HT-29 (cell line): ENCODE data around the gene ADGRD1. TPM values are rescaled to one million over a fixed set of nuclear protein-coding genes. Genes with fewer than 3 reads are reported as not detected.
"Not testable (repeated sequence)": the region's sequence is repeated elsewhere in the genome, so short reads cannot be mapped to it uniquely, and the experiment has no call there.

Experiments
- DNase-seq: peaks from one replicate; pipeline ENCODE4 v3.0.0-alpha.2; 2015; ENCODE audit warnings: low spot score
- total RNA-seq: library from RNA; depleted of rRNA; stranded (reverse); fragments of >200 nt; shearing (Covaris generic); gene quantifications from 2 replicates; pipeline ENCODE4 v1.2.3, GENCODE V29; 2014

Gene ADGRD1
- total RNA-seq, 1 experiment from 2014 or later, result not detected

DNA sequence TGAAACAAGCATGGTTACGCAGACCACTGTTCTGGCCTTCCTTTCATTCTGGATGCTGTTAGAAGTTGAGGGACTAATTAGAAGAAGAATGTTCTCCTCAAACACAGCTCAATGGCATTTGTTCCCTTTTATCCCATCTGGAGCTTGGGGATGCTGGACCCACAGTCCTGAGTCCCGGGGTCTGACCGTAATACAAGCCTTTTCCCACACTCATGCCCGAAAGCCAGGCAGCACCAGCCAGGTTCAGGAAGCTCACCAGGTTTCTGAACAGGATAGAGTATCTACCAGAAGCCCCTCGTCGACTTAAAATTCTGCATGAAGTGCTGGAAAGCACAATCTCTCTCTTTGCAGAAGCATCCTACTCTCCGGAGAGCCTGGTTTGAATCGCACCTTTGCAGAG is 165.6 kb downstream of the ADGRD1 start:
- DNase-seq, result not testable (repeated sequence)

- no peak for DNase-seq
Observed at GRCh38 chr12:131119936-131120335, 166.2 kb downstream of the ADGRD1 start.

DNA sequence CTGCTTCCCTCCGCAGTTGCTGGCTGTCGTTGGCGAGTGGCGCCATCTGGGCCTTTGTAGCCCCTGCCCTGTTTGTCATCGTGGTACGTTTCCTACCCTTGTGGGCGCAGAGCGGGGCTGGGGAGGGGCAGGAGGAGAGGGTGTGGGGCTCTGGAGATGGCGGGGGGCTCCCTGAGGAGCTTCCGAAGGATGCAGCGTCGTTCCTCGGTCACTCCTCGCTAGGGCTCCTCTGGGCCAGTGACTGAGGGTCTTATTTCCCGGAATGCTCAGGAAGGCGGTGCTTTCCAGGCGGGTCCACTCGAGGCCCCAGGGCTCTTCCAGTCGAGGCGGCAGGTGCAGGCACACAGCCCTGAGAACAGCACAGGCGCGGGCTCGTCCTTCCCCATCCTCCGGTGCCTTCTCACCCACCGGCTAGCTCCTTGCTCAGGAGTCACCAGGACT is 167.1 kb downstream of the ADGRD1 start:
- DNase-seq, result no peak

DNA sequence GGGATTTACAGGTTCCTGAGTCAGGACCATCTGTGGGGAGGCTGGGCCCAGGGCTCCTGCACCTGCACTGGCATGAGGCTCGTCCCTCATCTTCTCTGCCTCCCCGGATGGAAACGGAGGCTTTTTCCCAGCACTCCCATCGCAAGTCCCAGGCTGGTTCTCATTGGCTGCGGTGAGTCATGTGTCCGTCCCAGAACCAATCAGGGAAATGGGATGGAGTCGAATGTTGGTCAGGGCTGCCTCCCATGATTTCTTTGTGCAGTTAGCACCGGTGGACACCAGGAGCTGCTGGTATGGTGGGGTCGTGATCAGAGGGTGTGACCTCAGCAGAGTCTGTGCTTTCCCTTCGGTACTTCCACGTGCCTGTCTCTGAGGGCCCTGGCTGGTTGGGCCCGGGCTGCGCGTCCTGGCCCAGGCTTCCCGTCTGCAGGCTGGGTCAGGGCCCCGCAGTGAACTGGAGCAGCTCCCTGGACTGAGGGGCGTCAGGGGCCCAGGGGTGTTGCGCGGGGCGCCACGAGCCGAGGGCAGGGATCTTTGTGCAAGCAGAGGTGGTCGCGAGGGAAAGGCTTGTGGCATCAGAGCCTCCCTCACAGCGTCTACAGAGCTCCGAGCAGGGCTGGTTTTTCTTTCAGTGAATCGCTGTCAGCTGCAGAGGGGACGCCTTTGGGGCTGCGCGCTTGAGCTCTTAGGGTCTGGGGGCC is 168.1 kb downstream of the ADGRD1 start:
- DNase-seq, result no peak

DNA sequence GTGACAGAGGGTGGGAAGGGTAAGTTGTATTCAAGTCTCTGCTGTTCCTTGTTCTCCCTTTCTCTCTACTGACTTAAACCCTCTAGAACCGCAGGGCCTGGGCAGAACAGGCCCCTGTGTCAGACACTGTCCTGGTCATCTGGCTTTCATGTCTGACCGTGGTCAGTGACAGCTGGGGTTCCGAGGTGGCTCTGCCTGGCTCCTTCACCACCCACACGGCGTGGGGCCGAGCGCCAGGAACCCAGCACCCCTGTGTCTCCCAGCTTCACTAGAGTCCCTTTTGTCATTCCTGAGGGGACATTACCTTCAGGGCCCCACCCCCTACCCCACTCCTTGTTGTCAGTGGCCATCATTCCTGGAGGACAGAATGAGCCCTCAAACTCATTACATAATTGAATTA is 168.9 kb downstream of the ADGRD1 start:
- DNase-seq, result no peak

GRCh38 chr12:131123817-131124216 is 170.1 kb downstream of the ADGRD1 start:
- DNase-seq, result no peak

GRCh38 chr12:131124487-131125280 is 171.0 kb downstream of the ADGRD1 start:
- no peak for DNase-seq

DNA sequence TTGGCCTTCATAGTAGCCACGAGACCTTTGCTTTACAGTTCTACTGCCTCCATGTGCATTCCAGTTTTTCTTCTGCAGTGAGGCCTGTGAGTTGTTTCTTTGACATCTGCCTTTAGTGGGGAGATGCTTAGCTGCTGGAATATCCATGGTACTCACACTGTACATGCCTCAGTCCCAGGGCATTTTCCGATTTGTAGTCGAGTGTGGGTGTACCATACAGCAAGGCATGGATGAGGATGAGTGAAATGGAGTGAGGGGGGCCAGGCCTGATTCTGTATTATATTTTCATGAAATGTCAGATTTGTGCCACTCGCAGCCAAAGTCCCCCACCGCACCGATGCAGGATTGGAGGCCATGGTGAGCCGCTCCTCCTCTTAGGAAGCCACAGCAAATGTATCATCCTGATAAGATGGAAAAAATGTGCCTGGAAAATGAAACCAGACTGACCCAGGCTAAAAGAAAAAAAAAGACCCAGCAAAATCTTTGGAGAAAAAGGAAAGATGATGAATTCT is 173.0 kb downstream of the ADGRD1 start:
- no peak for DNase-seq

DNA sequence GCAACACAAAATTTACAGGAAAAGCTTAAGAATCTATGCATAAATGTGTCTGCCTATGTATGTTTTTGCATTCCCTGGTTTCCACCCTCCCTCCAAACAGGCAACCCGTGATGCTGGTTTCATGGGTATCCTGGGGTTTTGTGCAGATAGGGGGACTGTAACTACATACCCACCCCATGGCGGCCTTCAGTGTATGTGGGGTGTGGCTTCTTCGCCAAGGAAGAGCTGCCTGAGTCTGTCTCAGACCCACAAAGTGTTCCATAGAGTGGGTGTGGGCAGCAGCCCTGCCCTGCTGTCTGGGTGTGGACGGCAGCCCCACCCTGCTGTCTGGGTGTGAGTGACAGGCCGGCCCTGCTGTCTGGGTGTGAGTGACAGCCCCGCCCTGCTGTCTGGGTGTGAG is 174.8 kb downstream of the ADGRD1 start:
- no peak for DNase-seq

DNA sequence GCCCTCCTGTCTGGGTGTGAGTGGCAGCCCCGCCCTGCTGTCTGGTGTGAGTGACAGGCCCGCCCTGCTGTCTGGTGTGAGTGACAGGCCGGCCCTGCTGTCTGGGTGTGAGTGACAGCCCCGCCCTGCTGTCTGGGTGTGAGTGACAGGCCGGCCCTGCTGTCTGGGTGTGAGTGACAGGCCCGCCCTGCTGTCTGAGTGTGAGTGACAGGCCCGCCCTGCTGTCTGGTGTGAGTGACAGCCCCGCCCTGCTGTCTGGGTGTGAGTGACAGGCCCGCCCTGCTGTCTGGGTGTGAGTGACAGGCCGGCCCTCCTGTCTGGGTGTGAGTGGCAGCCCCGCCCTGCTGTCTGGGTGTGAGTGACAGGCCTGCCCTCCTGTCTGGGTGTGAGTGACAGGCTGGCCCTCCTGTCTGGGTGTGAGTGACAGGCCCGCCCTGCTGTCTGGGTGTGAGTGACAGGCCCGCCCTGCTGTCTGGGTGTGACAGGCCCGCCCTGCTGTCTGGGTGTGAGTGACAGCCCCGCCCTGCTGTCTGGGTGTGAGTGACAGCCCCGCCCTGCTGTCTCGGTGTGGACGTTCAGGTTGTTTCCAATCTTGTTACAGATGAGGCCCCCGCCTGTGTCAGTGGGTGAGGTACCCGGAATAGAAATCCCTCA is 175.4 kb downstream of the ADGRD1 start:
- not testable (repeated sequence) for DNase-seq

DNA sequence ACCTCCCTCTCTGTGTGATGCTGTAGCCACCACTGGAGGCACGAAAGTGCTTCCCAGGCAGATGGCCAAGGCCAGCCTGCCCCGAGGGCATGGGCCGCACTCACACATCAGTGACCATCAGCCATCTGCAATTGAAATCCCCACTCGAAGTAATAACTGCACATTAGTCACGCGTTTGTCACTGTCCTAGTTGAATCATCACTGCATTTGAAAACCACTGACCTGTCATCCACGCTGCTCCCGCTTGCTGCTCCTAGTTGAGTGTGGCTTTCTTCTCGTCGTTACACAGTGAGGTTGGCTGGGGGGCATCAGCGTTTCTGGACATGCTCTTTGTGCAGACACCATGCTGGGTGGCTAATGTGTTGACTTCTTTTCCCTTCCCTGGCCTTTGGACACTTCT is 176.1 kb downstream of the ADGRD1 start:
- no peak for DNase-seq

- DNase-seq, result no peak
Observed at GRCh38 chr12:131130311-131130911, 176.7 kb downstream of the ADGRD1 start.

GRCh38 chr12:131131077-131131807 is 177.5 kb downstream of the ADGRD1 start:
- no peak for DNase-seq

- no peak for DNase-seq
Observed at GRCh38 chr12:131131808-131132117, 178.1 kb downstream of the ADGRD1 start.

DNA sequence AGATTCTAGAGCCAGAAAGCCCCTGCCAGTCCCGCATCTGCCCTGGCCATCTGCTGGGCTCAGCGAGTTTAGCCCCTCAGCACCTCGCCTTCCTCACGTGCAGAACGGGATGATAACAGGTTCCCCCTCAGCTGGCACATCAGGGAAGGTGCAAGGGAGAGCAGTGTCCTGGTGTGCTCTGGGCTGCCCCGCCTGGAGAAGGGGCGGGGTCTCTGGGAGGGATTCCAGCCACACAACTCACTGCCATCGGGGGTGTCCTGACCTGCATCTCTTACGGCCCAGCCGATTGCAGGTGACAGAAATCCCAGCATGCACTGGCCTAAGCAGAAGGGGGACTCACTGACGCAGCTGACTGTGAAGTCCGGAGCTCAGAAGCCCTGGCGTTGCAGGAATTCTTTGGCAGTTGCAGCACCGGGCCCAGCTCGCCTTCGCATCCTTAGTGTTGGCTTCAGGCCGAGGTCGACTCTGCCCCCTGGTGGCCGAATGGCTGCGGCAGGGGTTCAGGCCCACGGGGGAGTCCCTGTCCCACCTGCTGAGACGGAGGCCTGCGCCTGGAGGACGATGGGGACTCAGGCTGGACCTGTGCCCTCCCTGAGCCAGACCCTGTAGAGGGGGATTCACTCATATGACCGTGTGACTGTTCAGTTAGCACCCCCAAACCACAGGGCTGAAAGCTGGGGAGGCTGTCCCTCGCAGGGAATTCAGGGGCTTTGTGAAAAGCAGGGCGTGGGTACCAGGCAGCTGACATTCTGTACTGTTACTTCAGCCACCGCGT is 178.6 kb downstream of the ADGRD1 start:
- peak; percentile 65 for DNase-seq

- DNase-seq, result no peak
Observed at GRCh38 chr12:131133015-131133905, 179.6 kb downstream of the ADGRD1 start.

DNA sequence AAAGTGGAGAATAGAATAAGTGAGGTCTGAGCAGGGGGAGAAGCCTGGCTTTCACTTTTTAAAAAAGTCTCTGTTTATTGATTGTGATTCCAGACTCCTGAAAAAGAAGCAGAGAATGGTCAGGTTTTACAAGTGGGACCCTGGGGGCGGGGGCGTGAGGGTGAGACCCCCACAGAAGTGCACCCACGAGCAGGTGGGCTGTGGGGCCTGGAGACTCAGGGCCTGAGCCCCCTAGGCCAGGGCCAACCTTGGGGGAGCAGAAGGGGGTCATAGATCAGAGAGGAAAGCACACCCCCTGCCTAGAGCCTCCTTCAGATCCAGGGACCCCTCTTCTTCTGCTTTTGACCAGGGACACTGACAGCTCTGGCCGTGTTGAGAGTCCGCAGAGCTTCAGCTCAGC is 180.3 kb downstream of the ADGRD1 start:
- DNase-seq, result no peak

DNA sequence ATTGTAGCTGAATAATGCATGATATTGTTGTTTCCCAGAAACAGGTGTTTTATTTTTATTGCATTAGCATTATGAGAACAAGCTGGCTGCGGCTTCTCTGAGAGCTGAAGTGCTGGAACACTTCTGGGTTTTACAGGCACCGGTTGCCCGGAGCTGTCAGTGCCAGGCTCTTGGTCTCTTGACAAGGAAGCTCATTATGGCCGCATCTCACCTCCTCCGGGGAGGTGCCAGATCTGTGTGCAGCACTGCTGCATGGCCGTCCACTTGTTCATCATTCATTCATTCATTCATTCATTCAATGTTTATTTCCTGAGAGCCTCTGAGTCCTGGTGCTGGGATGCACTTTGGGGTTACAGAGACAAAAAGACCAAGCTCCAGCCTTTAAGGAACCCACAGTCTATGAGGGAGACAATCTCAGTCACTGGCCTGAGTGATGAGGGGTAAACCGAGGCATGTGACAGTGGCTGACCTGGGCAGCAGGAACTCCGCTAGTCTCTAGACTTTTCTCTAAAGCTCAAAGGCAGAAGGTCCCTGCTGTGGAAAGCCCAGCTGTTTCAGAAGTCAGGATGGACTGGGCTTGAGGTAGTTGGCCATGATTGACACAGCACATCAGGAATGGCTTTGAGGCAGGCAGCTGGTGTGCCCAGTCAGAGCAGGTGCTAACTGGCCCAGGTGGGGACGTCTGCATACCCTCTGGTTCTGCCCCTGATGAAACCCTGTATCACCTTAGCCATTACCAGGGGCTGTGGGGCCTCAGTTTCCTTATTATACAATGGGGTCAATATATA is 181.0 kb downstream of the ADGRD1 start:
- DNase-seq, result no peak

GRCh38 chr12:131135311-131135785 is 181.6 kb downstream of the ADGRD1 start:
- DNase-seq, result no peak
